ENCODE results near the gene POLA1. TPM values are rescaled to one million over a fixed set of nuclear protein-coding genes. Genes with fewer than 3 reads are reported as not detected.
A peak's percentile ranks its signal among the peaks of the same experiment; 100 is the strongest.

POLA1 gene
- total RNA-seq, 1 donor from 2014 or later = 6.0 TPM

DNA sequence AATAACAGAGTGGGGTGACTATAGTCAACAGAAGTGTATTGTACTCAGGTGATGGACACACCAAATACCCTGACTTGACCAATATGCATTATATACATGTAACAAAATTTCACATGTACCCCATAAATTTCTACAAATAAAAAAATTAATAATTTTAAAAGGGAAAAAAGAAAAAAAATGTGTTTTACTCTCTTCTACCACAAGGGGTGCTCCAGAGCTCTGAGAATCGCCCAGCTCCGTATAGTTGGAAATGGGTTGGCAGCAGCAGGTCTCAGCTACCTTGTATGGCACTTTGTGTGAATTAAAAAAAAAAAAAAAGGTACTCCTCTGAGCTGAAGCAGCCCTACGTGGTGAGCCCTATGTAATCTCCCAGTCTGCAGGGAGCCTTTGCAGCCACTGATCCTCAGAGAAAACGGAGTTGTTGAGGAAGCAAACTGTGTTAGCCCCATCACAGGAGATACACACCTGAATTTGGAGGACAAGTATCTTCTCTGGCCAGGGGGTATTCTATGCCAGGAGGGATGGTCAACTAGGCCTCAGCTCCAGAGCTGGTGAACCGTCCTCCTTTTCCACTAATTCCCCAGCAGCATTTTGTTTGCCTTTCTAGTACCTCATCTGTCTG, 17.2 kb upstream of the POLA1 start:
- Histone ChIP-seq H3K27me3 (no peaks in the 10 kb centered on the region), H3K36me3 (no peaks in the 10 kb centered on the region), H3K4me3 (no peak overlapping the region), H3K9me3 (no peaks in the 10 kb centered on the region), H3K4me1 (no peaks in the 10 kb centered on the region), H3K27ac (no peak overlapping the region)
- DNase-seq (ENCODE audit: low spot score in 2 of 2) = no peak
- intact Hi-C loops (cut with DNase I) = loop anchor here (5.0 kb wide), 1 partner anchor 466 kb away; no protein-coding TSS in a partner anchor
- TF ChIP-seq, protein P1, sequence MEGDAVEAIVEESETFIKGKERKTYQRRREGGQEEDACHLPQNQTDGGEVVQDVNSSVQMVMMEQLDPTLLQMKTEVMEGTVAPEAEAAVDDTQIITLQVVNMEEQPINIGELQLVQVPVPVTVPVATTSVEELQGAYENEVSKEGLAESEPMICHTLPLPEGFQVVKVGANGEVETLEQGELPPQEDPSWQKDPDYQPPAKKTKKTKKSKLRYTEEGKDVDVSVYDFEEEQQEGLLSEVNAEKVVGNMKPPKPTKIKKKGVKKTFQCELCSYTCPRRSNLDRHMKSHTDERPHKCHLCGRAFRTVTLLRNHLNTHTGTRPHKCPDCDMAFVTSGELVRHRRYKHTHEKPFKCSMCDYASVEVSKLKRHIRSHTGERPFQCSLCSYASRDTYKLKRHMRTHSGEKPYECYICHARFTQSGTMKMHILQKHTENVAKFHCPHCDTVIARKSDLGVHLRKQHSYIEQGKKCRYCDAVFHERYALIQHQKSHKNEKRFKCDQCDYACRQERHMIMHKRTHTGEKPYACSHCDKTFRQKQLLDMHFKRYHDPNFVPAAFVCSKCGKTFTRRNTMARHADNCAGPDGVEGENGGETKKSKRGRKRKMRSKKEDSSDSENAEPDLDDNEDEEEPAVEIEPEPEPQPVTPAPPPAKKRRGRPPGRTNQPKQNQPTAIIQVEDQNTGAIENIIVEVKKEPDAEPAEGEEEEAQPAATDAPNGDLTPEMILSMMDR (IDR thresholded peaks at IDR 0.05) = peak in 2 of 3 experiments; percentile 34 to 55

DNA sequence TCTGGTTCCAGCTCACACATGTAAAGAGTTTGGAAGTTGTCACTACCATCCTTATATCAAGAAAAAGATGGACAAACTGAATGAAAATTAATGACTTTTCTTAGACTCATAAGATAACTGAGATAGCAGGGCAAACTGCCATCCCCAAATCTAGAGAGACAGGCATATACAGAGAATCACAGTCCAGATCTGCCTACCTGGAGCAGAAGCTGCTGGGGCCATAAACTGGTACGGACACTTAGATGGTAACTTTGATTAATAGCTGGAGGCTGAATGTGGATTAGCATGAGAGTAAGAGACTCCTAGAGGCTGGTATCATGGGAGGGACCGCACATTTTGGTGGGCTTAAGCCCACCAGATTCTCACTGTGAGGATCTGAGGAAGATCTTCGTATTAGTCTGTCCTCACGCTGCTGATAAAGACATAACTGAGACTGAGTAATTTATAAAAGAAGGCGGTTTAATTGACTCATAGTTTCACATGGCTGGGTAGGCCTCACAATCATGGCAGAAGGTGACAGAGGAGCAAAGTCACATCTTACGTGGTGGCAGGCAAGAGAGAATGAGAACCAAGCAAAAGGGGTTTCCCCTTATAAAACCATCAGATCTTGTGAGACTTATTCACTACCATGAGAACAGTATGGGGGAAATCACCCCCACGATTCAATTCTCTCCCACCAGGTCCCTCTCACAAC, 10.8 kb upstream of the POLA1 start:
- no peak overlapping the region for H3K27ac ChIP-seq
- H3K9me3 ChIP-seq = no peaks in the 10 kb centered on the region
- intact Hi-C loops (cut with DNase I) = no loop called here
- no peaks in the 10 kb centered on the region for H3K36me3 ChIP-seq
- no peaks in the 10 kb centered on the region for H3K27me3 ChIP-seq
- TF ChIP-seq, protein P1 (IDR thresholded peaks at IDR 0.05) = no peak
- H3K4me1 ChIP-seq = no peaks in the 10 kb centered on the region
- no peak overlapping the region for H3K4me3 ChIP-seq
- no peak for DNase-seq (ENCODE audit: low spot score in 2 of 2)

DNA sequence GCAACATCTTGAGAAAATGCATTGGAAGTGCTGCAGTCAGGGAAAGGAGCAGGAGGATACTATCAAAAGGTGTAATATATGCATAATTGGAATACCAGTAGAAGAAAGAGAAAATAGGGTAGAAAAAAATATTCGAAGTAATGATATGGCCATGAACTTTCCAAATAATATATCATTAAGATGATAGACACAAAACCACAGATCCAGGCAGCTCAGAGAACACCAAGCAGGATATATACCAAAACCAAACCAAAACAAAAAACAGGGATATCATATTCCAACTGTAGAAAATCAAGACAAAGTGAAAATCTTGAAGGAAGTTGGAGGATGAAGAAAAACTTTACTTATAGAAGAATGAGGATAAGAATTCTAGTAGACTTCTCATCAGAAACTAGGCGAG, 9.7 kb upstream of the POLA1 start:
- H3K27ac ChIP-seq = no peak overlapping the region
- TF ChIP-seq, protein P1 (IDR thresholded peaks at IDR 0.05) = no peak
- no peaks in the 10 kb centered on the region for H3K27me3 ChIP-seq
- no peak overlapping the region for H3K4me3 ChIP-seq
- intact Hi-C loops (cut with DNase I) = no loop called here
- no peaks in the 10 kb centered on the region for H3K4me1 ChIP-seq
- DNase-seq (ENCODE audit: low spot score in 2 of 2) = no peak
- H3K9me3 ChIP-seq = no peaks in the 10 kb centered on the region
- no peaks in the 10 kb centered on the region for H3K36me3 ChIP-seq

DNA sequence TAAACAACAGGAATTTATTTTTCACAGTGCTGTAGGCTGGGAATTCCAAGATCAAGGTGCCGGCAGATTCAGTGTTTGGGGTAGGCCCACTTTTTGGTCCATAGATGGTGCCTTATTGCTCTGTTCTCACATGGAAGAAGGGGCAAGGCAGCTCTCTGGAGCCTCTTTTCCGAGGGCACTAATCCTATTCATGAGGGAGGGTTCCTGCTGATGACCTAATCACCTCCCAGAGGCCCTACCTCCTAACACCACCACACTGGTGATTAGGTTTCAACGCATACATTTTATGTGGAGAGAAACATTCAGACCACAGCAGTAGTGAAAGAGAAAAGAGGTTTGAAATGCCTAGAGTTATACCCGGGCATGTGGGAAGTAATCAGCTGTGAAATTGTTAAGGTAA, 1.4 kb upstream of the POLA1 start:
- TF ChIP-seq, protein P1 (IDR thresholded peaks at IDR 0.05) = no peak
- no peaks in the 10 kb centered on the region for H3K36me3 ChIP-seq
- intact Hi-C loops (cut with DNase I) = loop anchor here (2.0 to 10.0 kb wide), 2 partner anchors 198 to 298 kb away; no protein-coding TSS in a partner anchor
- DNase-seq (ENCODE audit: low spot score in 2 of 2) = no peak
- H3K9me3 ChIP-seq = no peaks in the 10 kb centered on the region
- no peak overlapping the region for H3K4me3 ChIP-seq
- no peaks in the 10 kb centered on the region for H3K27me3 ChIP-seq
- H3K4me1 ChIP-seq = no peaks in the 10 kb centered on the region
- H3K27ac ChIP-seq = no peak overlapping the region

DNA sequence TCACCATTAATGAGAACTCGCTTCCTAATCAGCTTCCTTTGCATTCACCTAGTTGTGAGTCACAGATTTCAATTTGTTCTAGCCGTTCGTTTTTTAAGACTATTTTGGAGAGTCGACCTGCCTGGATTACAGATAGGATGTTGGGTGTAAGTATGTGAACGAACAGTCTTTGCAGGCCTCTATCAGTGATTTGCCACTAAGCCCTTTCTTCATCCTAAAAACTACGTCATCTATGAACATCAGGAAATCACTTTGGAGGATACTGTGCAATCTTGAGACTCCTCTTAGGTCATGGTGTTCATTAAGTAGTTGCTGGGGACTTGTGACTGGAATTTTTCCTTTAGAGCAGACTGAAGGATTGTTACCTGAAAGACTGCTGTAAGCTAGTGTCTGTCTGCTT, 1.1 kb downstream of the POLA1 start:
- no peaks in the 10 kb centered on the region for H3K27me3 ChIP-seq
- intact Hi-C loops (cut with DNase I) = loop anchor here (10.0 kb wide), 1 partner anchor 200 kb away; no protein-coding TSS in a partner anchor
- TF ChIP-seq, protein P1 (IDR thresholded peaks at IDR 0.05) = no peak
- H3K36me3 ChIP-seq = no peaks in the 10 kb centered on the region
- H3K27ac ChIP-seq = no peak overlapping the region
- no peaks in the 10 kb centered on the region for H3K4me1 ChIP-seq
- H3K9me3 ChIP-seq = no peaks in the 10 kb centered on the region
- DNase-seq (ENCODE audit: low spot score in 2 of 2) = no peak
- H3K4me3 ChIP-seq = peak overlapping the region in 1 of 2 donors; percentile 77

All from ascending aorta (tissue), 2 donors.